ENCODE data around the gene CD164L2.

- TF ChIP-seq POLR2AphosphoS5 (IDR thresholded peaks at IDR 0.05) (peak in 1 of 2 donors; percentile 11), POLR2A (IDR thresholded peaks at IDR 0.05; ENCODE audit: low read depth) (no peak), EP300 (IDR thresholded peaks at IDR 0.05) (no peak)
- TF ChIP-seq, protein P1, sequence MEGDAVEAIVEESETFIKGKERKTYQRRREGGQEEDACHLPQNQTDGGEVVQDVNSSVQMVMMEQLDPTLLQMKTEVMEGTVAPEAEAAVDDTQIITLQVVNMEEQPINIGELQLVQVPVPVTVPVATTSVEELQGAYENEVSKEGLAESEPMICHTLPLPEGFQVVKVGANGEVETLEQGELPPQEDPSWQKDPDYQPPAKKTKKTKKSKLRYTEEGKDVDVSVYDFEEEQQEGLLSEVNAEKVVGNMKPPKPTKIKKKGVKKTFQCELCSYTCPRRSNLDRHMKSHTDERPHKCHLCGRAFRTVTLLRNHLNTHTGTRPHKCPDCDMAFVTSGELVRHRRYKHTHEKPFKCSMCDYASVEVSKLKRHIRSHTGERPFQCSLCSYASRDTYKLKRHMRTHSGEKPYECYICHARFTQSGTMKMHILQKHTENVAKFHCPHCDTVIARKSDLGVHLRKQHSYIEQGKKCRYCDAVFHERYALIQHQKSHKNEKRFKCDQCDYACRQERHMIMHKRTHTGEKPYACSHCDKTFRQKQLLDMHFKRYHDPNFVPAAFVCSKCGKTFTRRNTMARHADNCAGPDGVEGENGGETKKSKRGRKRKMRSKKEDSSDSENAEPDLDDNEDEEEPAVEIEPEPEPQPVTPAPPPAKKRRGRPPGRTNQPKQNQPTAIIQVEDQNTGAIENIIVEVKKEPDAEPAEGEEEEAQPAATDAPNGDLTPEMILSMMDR (IDR thresholded peaks at IDR 0.05), result peak; percentile 96 to 98 (median 97)
Observed at GRCh38 chr1:27395441-27396195, 12.5 kb upstream of the CD164L2 start.
